HG02571 (cell line): ENCODE measurements around the gene ALKBH1.
"Not testable (repeated sequence)": the region's sequence is repeated elsewhere in the genome, so short reads cannot be mapped to it uniquely, and the experiment has no call there.

Source experiments
- ATAC-seq: cut with Tn5 transposase; IDR thresholded peaks from one replicate; pipeline ENCODE4 v1.9.1; 2021; ENCODE audit warnings: mild to moderate bottlenecking, moderate library complexity; ENCODE audit not compliant: unreplicated experiment

ALKBH1 gene

DNA sequence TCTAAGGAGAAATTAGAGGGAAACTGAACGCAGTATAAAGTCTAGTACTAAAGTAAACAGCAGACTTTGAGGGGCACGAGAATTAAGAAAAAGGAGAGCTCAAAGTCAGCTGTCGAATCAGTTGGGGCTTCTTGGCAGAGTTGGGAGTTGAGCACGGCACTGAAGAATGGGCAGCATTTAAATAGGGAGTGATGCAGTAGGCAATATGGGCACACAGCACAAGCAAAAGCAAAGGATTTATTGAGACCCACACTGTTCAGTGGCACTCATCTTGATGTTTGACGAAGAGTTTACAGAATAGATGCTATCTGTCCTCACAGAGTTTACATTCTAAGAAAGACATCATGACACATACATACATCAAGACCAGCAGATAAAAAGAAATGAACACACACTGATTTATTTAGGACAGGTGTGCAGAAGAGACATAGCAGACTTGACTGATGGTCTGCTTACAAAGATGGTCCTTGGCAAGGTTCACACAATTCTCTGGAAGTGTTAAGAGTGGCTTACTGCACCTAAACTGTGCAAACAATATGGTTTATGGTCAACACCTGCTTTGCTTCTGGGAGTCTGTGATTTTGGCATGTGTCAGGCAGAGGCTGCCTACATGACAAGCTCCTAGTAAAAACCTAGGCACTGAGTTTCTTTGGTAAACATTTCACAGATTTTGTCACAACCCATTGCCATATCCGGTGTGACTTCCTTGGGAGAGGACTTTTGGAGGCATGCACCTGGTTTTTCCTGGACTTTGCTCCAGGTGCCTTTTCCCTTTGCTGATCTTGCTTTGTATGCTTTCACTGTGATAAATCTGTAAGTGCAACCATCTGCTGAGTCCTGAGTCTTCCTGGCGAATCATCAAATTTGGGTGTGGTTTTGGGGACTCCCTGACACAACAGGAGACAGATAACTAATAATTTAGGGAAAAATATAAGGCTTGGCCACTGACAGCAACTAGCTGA lies 26.3 kb downstream of the ALKBH1 start:
- no peak for ATAC-seq

DNA sequence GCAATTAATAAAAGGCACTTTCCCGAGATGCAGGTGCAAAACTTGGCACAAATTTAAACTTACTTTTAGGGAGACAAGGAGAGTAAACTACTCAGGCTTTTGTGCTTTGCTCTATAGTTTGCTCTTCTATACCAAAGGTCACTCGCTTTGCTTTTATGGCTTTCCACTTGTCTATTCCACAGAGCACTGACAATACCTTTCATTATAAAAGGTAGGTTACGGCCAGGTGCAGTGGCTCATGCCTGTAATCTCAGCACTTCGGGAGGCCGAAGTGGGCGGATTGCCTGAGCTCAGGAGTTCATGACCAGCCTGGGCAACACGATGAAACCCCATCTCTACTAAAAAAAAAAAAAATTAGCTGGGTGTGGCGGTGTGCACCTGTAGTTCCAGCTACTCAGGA lies 32.9 kb downstream of the ALKBH1 start:
- ATAC-seq, result no peak

DNA sequence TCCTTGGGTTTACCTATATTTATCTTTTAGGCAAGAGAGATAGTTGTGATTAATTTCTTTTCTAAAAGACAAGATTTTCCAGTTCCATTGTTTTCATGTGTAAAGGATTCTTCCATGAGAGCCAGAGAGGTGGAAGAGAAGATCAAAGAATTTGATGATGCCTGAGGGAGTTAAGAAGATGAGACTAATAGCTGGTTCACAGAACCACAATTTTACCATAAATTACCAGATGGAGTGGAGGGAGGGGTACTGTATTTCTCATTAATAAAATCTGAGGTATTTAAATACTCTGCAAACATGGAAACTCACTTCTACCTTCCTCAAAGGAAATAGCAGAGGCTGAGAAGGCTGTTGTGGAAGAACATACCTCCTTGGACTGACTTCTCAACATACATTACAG lies 34.6 kb downstream of the ALKBH1 start:
- no peak for ATAC-seq

DNA sequence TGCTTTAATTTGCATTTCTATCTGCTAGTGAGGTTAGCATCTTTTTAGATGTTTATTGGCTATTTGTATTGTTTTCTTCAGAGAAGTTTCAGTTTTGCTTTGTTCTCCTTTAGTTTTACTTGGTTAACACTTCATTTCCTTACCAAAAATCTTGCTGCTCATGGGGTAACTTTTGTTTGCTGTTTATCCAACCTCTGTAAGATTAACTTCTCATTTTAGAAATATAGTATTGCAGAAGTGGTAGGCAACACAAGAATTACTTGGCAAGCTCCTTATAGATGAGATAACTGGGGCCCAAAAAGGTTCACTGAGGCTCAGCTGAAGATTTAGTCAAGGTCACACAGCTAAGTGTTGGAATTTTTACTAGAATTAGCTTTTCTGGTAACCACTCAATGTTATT lies 40.5 kb downstream of the ALKBH1 start:
- no peak for ATAC-seq

DNA sequence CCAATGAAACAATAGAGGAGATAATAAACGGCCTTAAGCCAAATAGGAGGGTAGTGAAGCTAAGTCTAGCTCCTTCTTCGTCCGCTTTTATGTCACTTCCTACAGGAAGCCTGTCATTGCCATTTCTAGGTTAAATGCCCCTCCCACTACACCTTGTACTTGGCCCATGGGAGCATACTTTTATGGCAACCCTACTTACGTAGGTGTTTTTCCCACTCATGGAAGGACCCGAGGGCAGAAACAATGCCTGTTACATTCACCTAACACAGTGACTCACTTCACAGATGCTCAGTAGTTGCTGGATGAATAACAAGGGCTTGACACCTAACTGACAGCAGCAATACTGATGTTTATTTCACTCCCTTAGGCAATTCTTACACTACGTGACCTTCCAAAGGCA lies 44.5 kb downstream of the ALKBH1 start:
- no peak for ATAC-seq

DNA sequence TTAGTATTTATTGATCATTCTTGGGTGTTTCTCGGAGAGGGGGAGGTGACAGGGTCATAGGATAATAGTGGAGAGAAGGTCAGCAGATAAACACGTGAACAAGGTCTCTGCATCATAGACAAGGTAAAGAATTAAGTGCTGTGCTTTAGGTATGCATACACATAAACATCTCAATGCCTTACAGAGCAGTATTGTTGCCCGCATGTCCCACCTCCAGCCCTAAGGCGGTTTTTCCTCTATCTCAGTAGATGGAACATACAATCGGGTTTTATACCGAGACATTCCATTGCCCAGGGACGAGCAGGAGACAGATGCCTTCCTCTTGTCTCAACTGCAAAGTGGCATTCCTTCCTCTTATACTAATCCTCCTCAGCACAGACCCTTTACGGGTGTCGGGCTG lies 46.3 kb downstream of the ALKBH1 start:
- not testable (repeated sequence) for ATAC-seq

DNA sequence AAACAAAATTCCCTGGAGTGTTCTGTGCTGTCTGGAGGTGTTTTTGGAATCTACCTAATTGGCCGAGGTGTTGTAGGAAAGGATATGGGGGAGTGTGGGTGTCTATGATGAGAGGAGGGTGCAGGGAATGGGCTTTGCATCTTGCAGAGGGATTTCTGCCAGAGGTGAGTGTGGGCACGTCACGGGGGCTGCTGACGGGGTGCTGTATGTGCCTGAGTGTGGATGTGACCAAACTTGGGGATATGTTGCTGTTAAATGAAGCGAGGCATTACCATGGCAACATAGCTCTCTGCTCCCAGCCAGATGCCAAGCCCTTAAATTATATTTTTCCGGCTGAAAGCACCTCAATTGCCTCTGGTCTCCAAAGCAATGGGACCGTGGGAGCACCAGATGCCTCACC lies 47.1 kb downstream of the ALKBH1 start:
- ATAC-seq, result no peak

DNA sequence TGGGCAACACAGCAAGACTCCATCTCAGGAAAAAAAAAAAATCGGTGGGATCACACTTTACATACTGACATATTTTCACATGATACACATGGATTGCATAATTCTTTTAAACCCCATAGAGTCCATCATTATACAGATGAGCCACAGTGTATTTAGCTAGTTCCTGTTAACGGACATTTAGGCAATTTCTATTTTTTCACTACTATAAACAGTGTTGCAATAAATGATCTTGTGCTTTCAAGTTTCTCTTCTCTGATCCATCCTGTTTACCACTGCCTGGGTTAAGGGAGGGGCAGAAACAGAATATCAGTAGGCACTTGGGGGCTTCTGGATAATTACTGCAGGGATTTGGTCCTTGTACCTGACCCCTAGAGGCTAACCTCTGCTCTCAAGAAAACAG lies 48.0 kb downstream of the ALKBH1 start:
- no peak for ATAC-seq

DNA sequence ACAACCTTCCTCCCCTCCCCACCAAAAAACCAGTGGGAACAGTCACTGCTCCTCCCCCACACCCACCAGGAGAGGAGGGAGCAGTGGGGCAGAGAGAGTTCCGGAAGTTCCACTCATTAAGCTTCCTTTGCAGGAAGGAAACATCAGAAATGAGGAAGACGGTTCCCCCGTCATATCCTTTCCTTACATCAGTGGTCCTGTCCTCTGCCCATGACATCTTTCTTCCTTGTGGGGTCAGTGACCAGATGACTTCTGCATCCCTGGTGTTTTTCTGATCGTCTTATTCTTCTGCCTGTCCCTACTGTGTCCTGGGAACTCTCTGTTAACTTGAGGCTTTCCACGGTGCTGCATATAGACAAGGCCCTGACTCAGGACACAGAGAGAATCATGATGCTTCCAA lies 50.5 kb downstream of the ALKBH1 start:
- ATAC-seq, result no peak

DNA sequence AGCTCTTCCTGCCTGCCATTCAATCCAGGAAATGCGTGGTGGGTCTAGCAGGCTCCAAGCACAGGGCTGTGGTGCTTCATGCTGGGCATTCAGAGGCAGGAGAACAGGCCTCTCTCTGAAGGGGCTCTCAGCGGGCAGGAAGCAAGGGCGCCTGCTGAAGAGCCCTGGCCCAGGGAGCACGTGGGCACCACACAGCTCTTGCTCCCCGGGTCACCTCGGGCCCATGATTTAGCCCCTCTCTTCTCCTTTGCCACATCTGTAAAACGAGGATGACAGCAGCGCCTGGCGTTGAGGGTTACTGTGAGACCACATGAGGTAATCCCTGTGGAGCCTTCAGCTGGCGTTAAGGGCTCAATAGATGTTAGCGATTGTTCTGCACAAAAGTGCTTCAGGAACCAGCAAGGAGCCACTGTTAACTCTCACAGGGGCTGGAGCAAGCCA lies 53.8 kb downstream of the ALKBH1 start:
- ATAC-seq, result no peak

DNA sequence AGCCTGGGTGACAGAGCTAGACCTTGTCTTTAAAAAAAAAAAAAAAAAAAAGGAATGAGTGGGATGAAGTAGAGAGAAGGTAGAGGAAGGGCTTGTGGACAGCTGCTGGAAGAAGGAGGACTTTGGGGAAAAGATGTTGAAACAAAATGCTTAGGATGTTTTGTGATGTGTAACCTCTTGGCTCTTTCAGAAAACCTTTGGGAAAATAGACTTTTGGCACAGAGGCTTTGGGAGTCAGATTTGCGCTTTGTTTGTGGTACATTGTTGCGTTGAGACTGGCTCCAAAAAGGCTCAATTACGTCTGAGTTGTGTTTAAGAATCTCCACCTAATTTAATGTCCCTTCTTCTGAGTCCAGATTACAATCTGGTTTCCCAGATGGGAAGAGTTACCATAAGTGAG lies 58.5 kb downstream of the ALKBH1 start:
- ATAC-seq, result no peak

DNA sequence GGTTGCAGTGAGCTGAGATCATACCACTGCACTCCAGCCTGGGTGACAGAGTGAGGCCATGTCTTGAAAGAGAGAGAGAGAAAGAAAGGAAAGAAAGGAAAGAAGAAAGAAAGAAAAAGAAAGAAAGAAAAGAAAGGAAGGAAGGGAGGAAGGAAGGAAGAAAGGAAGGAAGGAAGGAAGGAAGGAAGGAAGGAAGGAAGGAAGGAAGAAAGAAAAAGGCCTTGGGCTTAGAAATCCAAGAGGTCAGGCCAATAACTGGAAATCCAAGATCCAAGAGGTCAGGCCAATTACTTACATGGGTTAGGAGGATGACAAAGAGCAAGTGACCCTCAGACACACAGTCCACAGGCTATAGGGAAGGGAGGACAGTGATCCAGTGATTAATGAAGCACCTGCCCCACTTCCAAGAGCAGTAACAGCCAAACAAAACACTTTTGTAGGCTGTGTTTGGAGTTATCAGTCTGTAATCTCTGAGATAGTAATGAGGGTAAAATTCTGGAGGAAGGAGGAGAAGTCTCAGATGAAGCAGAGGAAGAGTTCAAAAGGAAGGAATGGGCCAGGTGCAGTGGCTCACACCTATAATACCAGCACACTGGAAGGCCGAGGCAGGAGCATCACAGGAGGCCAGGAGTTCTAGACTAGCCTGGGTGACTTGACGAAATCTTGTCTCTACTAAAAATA lies 59.2 kb downstream of the ALKBH1 start:
- ATAC-seq, result no peak

DNA sequence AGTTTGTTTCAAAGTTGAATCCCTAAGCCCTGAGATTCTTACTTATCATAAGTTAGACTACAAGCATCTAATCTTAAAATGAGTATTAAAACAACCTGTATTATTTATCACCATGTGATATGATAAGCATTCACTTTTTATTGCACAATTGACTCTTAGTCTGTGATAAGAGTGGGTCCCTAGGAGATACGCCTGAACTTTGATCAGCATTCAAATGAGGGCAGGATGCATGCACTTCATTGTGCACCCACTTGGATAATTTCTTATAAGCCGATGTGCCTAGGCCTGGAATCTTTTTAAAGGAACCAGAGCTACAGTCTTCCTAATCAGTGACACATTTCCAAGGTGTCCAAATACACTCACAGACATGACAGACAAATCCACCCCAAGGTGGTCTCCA lies 60.0 kb downstream of the ALKBH1 start:
- ATAC-seq, result no peak

DNA sequence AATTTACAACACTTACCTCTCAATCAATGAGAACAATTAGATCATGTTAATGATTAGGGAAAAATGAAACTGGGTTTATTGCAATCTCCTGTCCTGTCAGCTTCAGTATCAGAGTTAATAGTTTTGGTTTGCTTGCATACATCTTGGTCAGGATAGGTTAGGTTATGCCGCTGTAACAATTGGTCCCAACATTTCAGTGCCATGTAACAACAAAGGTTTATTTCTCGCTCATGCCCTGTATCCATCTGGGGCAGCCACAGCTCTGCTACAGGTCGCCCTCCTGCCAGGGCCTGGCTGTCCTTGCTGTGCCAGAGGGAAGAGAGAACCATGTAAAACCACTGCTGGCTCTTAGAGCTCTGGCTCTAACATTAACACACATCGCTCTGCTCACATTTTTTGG lies 60.9 kb downstream of the ALKBH1 start:
- no peak for ATAC-seq

DNA sequence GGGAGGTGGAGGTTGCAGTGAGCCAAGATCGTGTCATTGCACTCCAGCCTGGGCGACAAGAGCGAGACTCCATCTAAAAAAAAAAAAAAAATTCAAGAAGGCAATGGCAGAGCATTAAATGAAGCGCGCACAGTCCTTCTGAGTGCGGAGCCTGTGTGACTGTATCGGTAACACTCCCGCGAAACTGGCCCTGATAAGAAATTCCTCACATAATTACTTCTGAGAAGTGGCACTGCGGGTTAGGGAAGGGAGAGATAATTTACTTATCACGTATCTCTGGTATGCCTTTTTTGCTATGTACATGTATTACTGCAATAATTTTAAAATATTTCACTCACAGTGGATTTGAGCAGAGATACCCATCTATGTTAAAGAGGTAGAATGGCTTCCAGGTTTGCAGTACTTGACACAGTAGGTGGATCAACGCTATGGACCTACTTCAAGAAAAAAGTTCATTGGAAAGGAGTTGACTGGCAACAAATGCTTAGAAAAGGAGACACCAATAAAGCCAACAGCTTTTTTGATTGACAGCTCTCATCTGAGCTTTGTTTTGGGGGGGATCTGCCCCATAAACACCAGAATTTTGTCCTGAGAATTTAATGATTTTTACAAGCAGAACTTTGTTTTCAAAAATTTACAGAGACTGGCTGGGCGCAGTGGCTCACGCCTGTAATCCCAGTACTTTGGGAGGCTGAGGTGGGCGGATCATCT lies 62.1 kb downstream of the ALKBH1 start:
- ATAC-seq, result no peak

DNA sequence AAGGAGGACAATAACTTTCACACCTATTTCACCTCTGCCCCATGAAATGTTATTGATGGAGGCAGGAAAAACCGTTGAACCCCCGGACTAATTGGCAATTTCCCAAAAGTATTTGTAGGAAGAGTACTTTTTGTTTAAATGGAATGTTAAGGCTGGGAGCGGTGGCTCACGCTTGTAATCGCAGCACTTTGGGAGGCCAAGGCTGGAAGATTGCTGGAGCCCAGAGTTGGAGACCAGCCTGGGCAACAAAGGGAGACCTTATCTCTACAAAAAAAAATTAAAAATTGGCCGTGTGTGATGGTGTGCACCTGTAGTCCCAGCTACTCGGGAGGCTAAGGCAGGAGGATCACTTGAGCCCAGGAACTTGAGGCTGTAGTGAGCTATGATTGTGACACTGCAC lies 65.4 kb downstream of the ALKBH1 start:
- ATAC-seq, result no peak

DNA sequence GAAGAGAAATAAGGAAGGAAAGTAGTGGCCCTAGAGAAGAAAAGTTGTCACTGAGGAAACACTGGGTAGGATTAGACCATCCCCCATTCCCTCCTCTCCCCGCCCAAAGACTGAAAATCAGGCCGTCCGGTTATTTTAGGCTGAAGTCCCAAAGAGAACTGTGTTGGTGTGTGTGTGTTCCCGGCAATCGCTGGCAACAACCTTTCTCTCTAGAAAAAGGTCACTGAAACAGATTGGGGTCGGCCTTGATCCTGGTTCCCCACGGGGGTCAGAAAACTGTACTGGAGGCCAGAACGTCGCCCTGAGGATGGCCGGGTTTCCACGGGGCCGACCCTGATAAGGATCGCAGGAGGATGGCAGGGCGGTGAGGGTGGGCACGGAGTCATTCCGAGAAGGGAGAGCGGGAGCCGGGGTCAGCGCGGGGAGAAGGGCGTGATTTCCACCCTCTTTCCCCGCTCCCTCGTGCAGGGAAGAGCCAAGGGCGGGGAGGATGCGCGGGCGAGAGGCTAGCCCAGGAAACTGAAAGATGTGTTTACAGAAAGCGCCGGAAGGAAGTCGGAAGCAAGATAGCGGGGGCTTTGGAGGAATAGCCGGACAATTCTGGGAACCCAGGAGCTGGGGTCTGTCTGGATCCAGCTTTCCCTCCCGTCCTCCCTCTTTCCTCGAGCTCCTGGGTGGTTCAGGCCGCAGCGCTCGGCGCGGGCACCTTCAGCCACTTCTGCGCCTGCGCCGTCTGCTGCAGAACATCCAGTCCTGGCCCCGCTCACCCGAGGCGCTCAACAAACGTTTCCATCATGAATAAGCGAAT lies 66.1 kb downstream of the ALKBH1 start:
- peak; percentile 77 for ATAC-seq

DNA sequence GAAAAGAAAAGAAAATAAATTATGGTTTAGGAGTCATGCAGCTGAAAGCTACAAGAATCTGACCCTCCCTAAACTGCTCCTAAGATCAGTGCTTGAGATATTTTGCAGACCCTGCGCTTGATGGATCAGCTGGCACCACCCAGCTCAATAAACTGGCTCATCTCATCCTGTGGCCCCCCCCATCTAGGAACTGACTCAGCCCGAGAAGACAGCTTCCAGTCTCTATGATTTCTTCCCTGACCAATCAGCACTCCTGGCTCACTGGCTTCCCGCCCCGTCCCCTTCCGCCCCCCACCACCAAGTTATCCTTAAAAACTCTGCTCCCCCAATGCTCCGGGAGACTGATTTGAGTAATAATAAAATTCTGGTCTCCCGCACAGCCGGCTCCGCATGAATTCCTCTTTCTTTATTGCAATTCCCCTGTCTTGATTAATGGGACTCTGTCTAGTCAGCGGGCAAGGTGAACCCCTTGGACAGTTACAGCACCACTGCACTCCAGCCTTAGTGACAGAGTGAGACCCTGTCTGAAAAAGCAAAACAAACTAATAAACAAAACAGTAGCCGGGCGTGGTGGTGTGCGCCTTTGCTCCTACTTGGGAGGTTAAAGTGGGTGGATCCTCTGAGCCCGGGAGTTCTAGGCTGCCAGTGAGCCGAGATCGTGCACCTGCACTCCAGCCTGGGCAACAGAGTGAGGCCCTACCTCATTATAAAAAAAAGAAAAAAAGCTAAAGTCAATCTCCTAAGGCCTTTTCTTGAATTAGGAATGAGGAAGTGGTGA lies 66.9 kb downstream of the ALKBH1 start:
- ATAC-seq, result no peak

DNA sequence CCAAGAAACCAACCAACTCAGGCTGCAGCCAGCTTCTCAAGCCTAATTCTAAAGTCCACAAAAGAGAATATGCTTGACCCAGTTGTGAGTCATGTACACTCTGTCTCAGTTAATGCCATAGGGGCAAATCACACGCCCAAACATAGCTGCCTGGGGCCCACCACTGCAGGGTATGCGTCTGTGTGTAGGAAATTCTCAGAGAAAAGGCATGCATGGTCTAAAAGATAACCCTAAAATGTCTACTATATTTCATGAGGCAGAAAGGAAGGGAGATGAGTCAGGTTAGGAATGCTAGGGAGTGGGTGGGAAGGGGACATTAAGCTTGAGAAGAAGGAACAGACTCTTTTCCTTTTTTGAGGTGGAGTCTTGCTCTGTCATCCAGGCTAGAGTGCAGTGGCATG lies 69.1 kb downstream of the ALKBH1 start:
- ATAC-seq, result no peak

DNA sequence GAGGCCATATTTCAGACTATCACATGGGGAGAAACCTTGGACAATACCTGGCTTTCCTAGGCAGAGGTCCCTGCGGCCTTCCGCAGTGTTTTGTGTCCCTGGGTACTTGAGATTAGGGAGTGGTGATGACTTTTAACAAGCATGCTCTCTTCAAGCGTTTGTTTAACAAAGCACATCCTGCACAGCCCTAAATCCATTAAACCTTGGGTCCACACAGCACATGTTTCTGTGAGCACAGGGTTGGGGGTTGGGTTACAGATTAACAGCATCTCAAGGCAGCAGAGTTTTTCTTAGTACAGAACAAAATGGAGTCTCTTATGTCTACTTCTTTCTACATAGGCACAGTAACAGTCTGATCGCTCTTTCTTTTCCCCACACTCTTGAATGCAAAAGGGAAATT lies 72.0 kb downstream of the ALKBH1 start:
- ATAC-seq, result not testable (repeated sequence)
